PC-3 (cell line): ENCODE results near the gene MAN1B1. TPM values are rescaled to one million over a fixed set of nuclear protein-coding genes. Genes with fewer than 3 reads are reported as not detected.

Experiments used
- ATAC-seq: fragments of 200-7000 bp; cut with Tn5 transposase; 2 replicates; pipeline ENCODE4 v1.9.1; 2020; ENCODE audit warnings: mild to moderate bottlenecking, moderate library complexity
- BruUV-seq: library from RNA; stranded (reverse); fragments of 400-500 nt; replicated peaks from 2 replicates; lab custom pipeline; 2021; lab: Mats Ljungman, UMichigan
- CTCF ChIA-PET: fragments of 300-600 bp; sonication (Branson Sonifier 250); formaldehyde crosslinking; loops from one replicate; lab custom pipeline; 2022; ENCODE audit warnings: antibody characterized with exemption; lab: Charles Lee
- POLR2A ChIA-PET: fragments of 300-600 bp; sonication (Branson Sonifier 250); formaldehyde crosslinking; loops from one replicate; lab custom pipeline; 2022; ENCODE audit warnings: antibody characterized with exemption; ENCODE audit not compliant: unreplicated experiment; lab: Charles Lee
- DNase-seq: peaks from one replicate; pipeline ENCODE4 v3.0.0-alpha.2; 2015
- H2AFZ ChIP-seq: fragments of 300-600 bp; sonication (generic); 2 replicates; pipeline ENCODE4 v1.6.0; 2016; ENCODE audit warnings: antibody characterized with exemption, low read length
- H3F3A ChIP-seq: fragments of 300-600 bp; sonication (generic); one replicate; pipeline ENCODE4 v1.6.0; 2017; ENCODE audit warnings: antibody characterized with exemption, low read length, control low read depth, mild to moderate bottlenecking; ENCODE audit not compliant: unreplicated experiment
- H3K27ac ChIP-seq: fragments of 300-600 bp; sonication (generic); 2 replicates; pipeline ENCODE4 v1.5.1; 2016; ENCODE audit warnings: mild to moderate bottlenecking, low read length
- H3K27me3 ChIP-seq: fragments of 300-600 bp; sonication (generic); 2 replicates; pipeline ENCODE4 v1.6.1; 2016; ENCODE audit warnings: low read length, mixed read lengths
- H3K36me3 ChIP-seq: fragments of 300-600 bp; sonication (generic); 2 replicates; pipeline ENCODE4 v1.6.1; 2016; ENCODE audit warnings: low read depth, mixed run types, low read length, mixed read lengths
- H3K4me1 ChIP-seq: fragments of 300-600 bp; sonication (generic); 2 replicates; pipeline ENCODE4 v1.5.1; 2016; ENCODE audit warnings: low read length; ENCODE audit not compliant: insufficient read depth
- H3K4me2 ChIP-seq: fragments of 300-600 bp; sonication (generic); 2 replicates; pipeline ENCODE4 v1.6.0; 2016; ENCODE audit warnings: low read length
- H3K4me3 ChIP-seq: fragments of 300-600 bp; sonication (generic); 2 replicates; pipeline ENCODE4 v1.5.1; 2016; ENCODE audit warnings: mild to moderate bottlenecking, low read length, mixed read lengths
- H3K79me2 ChIP-seq: fragments of 300-600 bp; sonication (generic); 2 replicates; pipeline ENCODE4 v1.6.1; 2017; ENCODE audit warnings: low read length, mixed read lengths
- H3K9ac ChIP-seq: fragments of 300-600 bp; sonication (generic); 2 replicates; pipeline ENCODE4 v1.6.0; 2016; ENCODE audit warnings: mild to moderate bottlenecking, low read length
- H3K9me2 ChIP-seq: fragments of 300-600 bp; sonication (generic); replicated peaks from 2 replicates; pipeline ENCODE4 v1.6.1; 2016; ENCODE audit warnings: mixed run types, low read length, mixed read lengths
- H3K9me3 ChIP-seq: fragments of 300-600 bp; sonication (generic); 2 replicates; pipeline ENCODE4 v1.6.1; 2016; ENCODE audit warnings: low read length, mixed read lengths
- H4K20me1 ChIP-seq: fragments of 300-600 bp; sonication (generic); 2 replicates; pipeline ENCODE4 v1.6.1; 2016; ENCODE audit warnings: low read length, mixed read lengths
- EZH2 ChIP-seq: fragments of 300-600 bp; sonication (generic); IDR thresholded peaks from one replicate; pipeline ENCODE4 v1.6.1; 2017; ENCODE audit warnings: antibody characterized with exemption, mild to moderate bottlenecking, low read length; ENCODE audit not compliant: unreplicated experiment
- EZH2phosphoT487 ChIP-seq: fragments of 300-600 bp; sonication (generic); IDR thresholded peaks from 2 replicates; pipeline ENCODE4 v1.6.1; 2018; ENCODE audit warnings: mild to moderate bottlenecking, antibody characterized with exemption, low read length, borderline replicate concordance
- intact Hi-C: fragments of 100-400 bp; cut with micrococcal nuclease; formaldehyde crosslinking; loops from 2 replicates; pipeline ENCODE4 v1.9.0; 2023
- total RNA-seq: library from RNA; depleted of rRNA; stranded (reverse); fragments of >200 nt; gene quantifications from 2 replicates; pipeline ENCODE4 v1.2.3, GENCODE V29; 2014
- TF ChIP-seq, protein P1 (sequence below): fragments of 300-600 bp; sonication (generic); conservative IDR thresholded peaks from 2 replicates; pipeline ENCODE4 v1.5.1; 2017; ENCODE audit warnings: antibody characterized with exemption, low read depth, mild to moderate bottlenecking, low read length

The MAN1B1 gene
- total RNA-seq, 1 experiment from 2014 or later, result 65.5 TPM

DNA sequence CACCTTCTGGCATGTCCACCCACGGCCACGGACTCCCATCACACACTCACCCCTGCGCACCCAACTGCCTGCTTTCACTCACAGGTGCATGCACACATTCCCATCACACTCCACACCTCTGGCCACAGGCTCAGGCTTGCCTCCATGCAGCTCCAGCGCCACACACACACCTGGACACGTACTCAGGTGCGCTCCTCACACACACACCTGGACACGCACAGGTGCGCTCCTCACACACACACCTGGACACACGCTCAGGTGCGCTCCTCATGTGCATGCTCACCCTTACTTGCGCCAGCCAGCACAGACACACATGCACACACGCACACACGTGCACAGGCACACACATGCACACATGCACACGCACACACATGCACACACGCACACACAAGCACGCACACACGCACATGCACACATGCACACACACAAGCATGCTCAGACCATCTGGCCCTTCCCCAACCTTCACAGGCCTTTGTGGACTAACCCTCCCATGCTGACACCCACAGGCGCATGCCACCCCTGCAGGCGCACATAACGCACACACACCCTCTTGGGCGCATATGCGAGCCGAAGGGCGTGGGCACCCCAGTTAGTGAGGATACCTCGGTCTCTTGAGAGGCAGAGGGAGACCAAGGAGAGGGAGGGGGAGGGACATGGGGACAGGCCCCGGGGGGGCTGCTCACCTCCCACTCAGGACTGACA is 60.5 kb downstream of the MAN1B1 start:
- TF ChIP-seq, protein P1, sequence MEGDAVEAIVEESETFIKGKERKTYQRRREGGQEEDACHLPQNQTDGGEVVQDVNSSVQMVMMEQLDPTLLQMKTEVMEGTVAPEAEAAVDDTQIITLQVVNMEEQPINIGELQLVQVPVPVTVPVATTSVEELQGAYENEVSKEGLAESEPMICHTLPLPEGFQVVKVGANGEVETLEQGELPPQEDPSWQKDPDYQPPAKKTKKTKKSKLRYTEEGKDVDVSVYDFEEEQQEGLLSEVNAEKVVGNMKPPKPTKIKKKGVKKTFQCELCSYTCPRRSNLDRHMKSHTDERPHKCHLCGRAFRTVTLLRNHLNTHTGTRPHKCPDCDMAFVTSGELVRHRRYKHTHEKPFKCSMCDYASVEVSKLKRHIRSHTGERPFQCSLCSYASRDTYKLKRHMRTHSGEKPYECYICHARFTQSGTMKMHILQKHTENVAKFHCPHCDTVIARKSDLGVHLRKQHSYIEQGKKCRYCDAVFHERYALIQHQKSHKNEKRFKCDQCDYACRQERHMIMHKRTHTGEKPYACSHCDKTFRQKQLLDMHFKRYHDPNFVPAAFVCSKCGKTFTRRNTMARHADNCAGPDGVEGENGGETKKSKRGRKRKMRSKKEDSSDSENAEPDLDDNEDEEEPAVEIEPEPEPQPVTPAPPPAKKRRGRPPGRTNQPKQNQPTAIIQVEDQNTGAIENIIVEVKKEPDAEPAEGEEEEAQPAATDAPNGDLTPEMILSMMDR, result no peak
- no peak for TF ChIP-seq EZH2
- no peak for TF ChIP-seq EZH2phosphoT487
- H3K9me2 ChIP-seq, result no peaks in the 10 kb centered on the region
- no peaks in the 10 kb centered on the region for H3K27me3 ChIP-seq
- ChIA-PET POLR2A (no interaction called here), CTCF (no interaction called here)
- H3F3A ChIP-seq, result no peaks in the 10 kb centered on the region
- intact Hi-C loops, result no loop called here
- no peaks in the 10 kb centered on the region for H3K79me2 ChIP-seq
- no peak overlapping the region for H3K4me2 ChIP-seq
- H4K20me1 ChIP-seq, result no peaks in the 10 kb centered on the region
- H3K36me3 ChIP-seq, result no peaks in the 10 kb centered on the region
- H3K9ac ChIP-seq, result no peak overlapping the region
- no peak overlapping the region for H3K4me3 ChIP-seq
- no peak overlapping the region for H3K27ac ChIP-seq
- H3K4me1 ChIP-seq, result no peaks in the 10 kb centered on the region; the same call in 1 of the 2 replicates
- ATAC-seq (no peak), DNase-seq (no peak)
- BruUV-seq, result no TSS peak
- no peaks in the 10 kb centered on the region for H3K9me3 ChIP-seq
- no peak overlapping the region for H2AFZ ChIP-seq

DNA sequence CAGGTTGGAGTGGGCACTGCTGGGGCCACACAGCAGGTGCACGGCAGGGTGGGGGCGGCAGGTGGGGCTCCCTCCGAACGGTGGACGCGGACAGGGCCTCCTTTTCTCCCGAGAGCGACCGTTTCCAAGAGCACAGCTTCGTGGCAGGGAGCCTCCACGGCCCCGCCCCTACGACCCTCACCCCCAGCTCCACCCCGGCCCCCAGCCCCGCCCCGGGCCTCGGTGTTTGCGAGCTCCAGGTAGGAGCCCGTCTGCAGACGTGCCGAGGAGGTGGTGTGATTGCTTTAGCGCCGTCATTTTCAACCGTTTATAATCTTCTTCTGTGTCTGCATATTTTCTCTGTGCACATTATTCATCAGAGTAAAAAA is 61.0 kb downstream of the MAN1B1 start:
- H3K79me2 ChIP-seq, result no peaks in the 10 kb centered on the region
- intact Hi-C loops, result no loop called here

DNA sequence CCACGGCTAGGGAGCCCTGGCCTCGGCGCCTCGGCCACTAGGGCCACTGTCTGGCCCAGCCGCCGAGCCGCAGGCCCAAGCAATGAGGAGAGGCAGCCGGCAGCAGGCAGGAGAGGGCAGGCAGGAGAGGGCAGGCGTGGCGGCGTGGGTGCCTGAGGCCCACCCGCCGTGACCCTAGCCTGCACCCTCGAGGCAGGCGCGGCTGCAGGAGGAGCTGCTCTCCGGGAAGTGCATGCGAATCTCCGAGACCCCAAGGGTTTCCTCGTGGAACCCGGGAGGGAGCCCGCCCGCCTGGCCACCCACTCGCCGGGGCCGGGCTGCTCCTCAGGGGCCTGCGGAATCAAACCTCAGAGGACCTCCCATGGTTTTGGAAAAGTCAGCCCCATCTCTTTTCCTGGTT is 61.5 kb downstream of the MAN1B1 start:
- Histone ChIP-seq H3K27me3 (no peaks in the 10 kb centered on the region), H2AFZ (no peak overlapping the region), H3K36me3 (no peaks in the 10 kb centered on the region), H3K4me2 (no peak overlapping the region), H3K9me3 (no peaks in the 10 kb centered on the region), H3K27ac (no peak overlapping the region), H3K9ac (no peak overlapping the region), H3F3A (no peaks in the 10 kb centered on the region), H3K9me2 (no peaks in the 10 kb centered on the region), H4K20me1 (no peaks in the 10 kb centered on the region), H3K4me3 (no peak overlapping the region), H3K79me2 (no peaks in the 10 kb centered on the region), H3K4me1 (no peaks in the 10 kb centered on the region; the same call in 1 of the 2 replicates)
- ChIA-PET POLR2A (no interaction called here), CTCF (no interaction called here)
- intact Hi-C loops, result no loop called here
- DNase-seq (no peak), ATAC-seq (no peak)
- no TSS peak for BruUV-seq
- TF ChIP-seq EZH2, result no peak
- TF ChIP-seq, protein P1, result no peak
- TF ChIP-seq EZH2phosphoT487, result no peak

More for the DNA sequence above, 61.0 kb downstream of the MAN1B1 start:
- H3F3A ChIP-seq, result no peaks in the 10 kb centered on the region
- no peaks in the 10 kb centered on the region for H3K27me3 ChIP-seq
- ATAC-seq (no peak), DNase-seq (no peak)
- ChIA-PET POLR2A (no interaction called here), CTCF (no interaction called here)
- TF ChIP-seq EZH2phosphoT487 (no peak), EZH2 (no peak)
- TF ChIP-seq, protein P1, result no peak
- no peaks in the 10 kb centered on the region for H4K20me1 ChIP-seq
- no peaks in the 10 kb centered on the region for H3K9me3 ChIP-seq
- no peak overlapping the region for H3K4me3 ChIP-seq
- no peak overlapping the region for H3K9ac ChIP-seq
- H3K4me2 ChIP-seq, result no peak overlapping the region
- no peaks in the 10 kb centered on the region for H3K36me3 ChIP-seq
- no peaks in the 10 kb centered on the region; the same call in 1 of the 2 replicates for H3K4me1 ChIP-seq
- no peak overlapping the region for H2AFZ ChIP-seq
- no peak overlapping the region for H3K27ac ChIP-seq
- H3K9me2 ChIP-seq, result no peaks in the 10 kb centered on the region
- BruUV-seq, result no TSS peak
